Stimulated activated CD4-positive, alpha-beta T cell treated with anti-CD3 and anti-CD28 coated beads, Interleukin-2, amount 100 ng/mL, for 4 hours (primary cell): ENCODE results near the gene FZD8.

Experiments
- DNase-seq: peaks from one replicate; pipeline ENCODE4 v3.0.0-alpha.2; 2020; ENCODE audit warnings: low read depth

Gene FZD8

DNA sequence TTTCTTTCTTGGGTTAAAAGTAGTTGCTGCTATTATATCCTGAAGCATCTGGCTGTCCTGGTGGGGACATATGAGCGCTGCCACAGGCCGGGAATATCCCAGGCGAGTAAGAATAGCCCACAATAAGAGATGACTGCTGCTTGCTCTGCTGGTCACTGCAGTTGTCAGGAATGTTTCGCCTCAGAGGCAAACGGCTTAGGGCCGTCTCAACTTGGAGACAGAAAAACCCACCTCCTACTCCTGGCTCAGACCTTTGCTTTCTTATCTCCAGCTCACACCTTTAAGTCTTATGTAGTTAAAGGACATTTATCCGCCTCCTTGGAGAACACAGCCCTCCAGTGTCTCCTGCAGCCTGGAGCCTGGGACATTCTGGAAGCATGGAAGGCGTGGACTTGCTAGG, 36.9 kb downstream of the FZD8 start, which contains the start of gene GJD4:
Gene GJD4 (plus strand): TSS at position 151 of the 400 bp plus-strand sequence. CDS start 227 bp downstream, at position 378.
- no peak for DNase-seq

GRCh38 chr10:35600193-35600592, 41.9 kb downstream of the FZD8 start:
- DNase-seq = no peak

DNA sequence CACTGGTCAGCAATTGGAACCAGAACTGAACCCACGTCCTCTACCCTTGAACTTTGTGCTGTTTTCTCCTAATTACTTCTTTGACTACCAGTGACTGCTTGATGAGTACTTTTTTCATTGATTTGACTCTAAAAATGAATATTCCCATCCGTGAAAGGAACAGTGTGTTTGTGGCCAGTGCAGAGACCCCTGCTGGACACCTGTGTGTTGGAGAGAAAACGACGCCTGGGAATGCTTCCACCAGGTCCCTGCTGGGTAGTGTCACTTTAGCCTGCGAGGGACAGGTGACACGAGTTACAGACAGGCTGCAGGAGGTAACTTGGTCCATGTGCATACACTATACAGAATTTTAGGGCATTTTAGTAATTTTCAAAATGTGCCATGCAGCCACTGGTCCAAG, 43.7 kb downstream of the FZD8 start:
- DNase-seq = no peak

DNA sequence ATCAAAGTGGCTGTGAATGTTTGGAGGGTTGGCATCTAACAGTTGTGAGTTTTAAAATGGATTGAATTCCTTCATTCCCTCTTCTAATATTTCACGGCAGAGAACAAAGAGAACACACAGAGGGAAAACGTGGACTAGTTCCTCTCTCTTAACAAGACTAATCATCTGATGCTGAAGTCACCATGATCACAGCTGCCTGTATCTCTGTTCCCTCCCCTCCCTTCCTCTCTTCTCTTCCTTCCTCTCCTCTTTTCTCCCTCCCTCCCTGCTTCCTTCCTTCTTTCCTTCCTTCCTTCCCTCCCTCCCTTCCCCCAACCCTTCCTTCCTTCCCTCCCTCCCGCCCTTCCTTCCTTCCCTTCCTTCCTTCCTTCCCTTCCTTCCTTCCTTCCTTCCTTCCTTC, 47.0 kb downstream of the FZD8 start:
- no peak for DNase-seq

DNA sequence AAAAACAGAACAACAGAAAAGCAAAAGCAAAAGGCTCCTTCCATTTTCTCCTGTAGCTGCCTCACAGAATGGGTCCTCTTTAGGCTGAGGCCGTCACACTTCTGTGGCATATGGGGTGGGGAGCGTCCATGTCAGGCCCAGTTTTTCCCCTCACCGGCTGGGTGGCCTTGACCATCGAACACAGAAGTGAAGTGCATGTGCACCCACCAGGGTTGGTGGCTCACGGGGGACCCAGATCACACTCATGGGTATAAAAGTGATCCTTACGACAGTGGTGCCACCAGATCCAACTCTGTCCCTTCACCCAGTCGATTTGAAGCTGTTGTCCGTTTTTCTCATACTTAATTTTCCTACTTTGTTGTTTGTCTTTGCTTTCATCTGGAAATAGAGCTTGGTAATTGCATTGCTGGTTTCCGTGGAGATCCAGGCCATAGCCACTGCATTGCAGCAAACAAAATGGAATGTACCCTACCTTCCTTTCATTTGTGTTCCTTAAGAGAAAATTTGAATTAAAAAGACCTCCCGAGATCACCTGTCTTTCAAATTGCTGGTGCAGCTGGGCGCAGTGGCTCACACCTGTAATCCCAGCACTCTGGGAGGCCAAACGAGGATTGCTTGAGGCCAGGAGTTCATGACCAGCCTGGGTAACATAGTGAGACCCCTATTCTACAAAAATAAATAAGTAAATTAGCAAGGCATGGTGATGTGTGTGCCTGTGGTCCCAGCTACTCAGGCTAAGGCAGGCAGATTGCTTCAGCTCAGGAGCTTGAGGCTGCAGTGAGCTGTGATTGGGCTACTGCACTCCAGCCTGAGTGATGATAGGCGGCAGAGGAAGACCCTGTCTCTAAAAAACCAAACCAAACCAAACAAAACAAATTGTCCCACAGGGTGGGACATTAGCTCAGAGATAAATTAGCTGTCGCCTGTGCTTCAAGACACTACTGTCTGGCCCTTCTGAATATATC, 47.7 kb downstream of the FZD8 start:
- DNase-seq = no peak

DNA sequence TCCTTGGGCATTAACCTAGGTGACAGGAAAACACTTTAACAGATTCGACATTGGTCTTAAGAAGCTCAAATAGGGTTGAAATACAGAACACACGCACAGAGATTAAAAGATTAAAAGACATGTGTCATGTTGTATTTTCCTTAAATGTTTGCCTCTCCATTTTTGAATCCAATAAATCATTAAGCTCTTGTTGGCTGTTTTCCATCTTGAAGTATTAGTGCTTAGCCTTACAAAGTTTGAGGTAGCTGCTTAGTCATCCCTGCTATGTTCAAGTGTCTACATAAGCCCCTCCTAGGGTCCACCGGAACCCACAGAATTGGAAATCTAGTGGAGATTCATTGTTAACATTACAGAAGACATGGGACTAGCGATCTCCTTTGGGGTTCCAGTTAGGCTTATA, 49.7 kb downstream of the FZD8 start:
- no peak for DNase-seq

DNA sequence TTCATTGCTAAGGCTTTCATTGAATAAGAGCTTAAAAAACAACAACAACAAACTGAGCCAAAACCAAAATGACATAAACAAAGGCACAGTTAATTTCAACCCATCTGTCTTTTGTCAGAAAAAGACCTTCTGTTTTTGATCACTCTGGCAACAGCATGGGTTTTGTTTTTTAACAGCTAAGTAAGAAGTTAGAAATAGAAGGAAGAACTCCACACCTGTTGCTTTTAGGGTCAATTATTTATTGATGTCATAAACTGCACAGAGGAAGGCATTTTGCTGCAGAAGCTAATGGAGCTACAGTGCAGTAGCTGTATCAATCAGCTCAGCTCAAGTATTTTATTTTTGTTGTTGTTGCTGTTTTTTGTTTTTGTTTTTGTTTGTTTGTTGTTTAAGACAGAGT, 53.3 kb downstream of the FZD8 start:
- DNase-seq = no peak
